Panc1 (cell line): Measurements from ENCODE around the gene JMJD1C. TPM values are rescaled to one million over a fixed set of nuclear protein-coding genes. Genes with fewer than 3 reads are reported as not detected.
A peak's percentile ranks its signal among the peaks of the same experiment; 100 is the strongest.

Experiments
- ATAC-seq: fragments of 200-7000 bp; cut with Tn5 transposase; 2 replicates; pipeline ENCODE4 v1.9.1; 2020; ENCODE audit warnings: mild to moderate bottlenecking, moderate library complexity
- BruUV-seq: library from RNA; stranded (reverse); fragments of 400-500 nt; replicated peaks from 2 replicates; lab custom pipeline; 2021; lab: Mats Ljungman, UMichigan
- CTCF ChIA-PET: fragments of 300-600 bp; sonication (Branson Sonifier 250); formaldehyde crosslinking; loops from one replicate; lab custom pipeline; 2022; ENCODE audit warnings: antibody characterized with exemption; lab: Charles Lee
- POLR2A ChIA-PET: fragments of 300-600 bp; sonication (Branson Sonifier 250); formaldehyde crosslinking; loops from one replicate; lab custom pipeline; 2022; ENCODE audit warnings: antibody characterized with exemption; lab: Charles Lee
- DNase-seq: peaks from one replicate; pipeline ENCODE4 v3.0.0-alpha.2; 2010; ENCODE audit warnings: low read depth, low spot score
- H3K27ac ChIP-seq: 2 replicates; pipeline ENCODE4 v1.5.1; 2011; ENCODE audit warnings: mild to moderate bottlenecking, low read length, inconsistent platforms
- H3K27me3 ChIP-seq: fragments of 200-500 bp; sonication (Bioruptor generic); 2 replicates; pipeline ENCODE4 v1.6.0; 2014; ENCODE audit warnings: low read length, inconsistent platforms; ENCODE audit not compliant: control insufficient read depth, insufficient read depth
- H3K36me3 ChIP-seq: fragments of 200-500 bp; sonication (Bioruptor generic); 2 replicates; pipeline ENCODE4 v1.5.1; 2014; ENCODE audit warnings: inconsistent platforms, mild to moderate bottlenecking, low read length, moderate library complexity; ENCODE audit not compliant: control insufficient read depth, insufficient read depth
- H3K4me1 ChIP-seq: 2 replicates; pipeline ENCODE4 v1.5.1; 2011; ENCODE audit warnings: inconsistent platforms, mild to moderate bottlenecking, low read length, moderate library complexity; ENCODE audit not compliant: control insufficient read depth, insufficient read depth
- H3K4me3 ChIP-seq, 2 experiments: 2 replicates each; pipeline ENCODE4 v1.5.1; 2011 to 2012; ENCODE audit warnings: low read depth in 2 of 2, low read length in 2 of 2, mild to moderate bottlenecking in 2 of 2, inconsistent platforms in 1 of 2, moderate library complexity in 1 of 2
- H3K9me3 ChIP-seq: fragments of 200-500 bp; sonication (Bioruptor generic); 2 replicates; pipeline ENCODE4 v1.5.1; 2014; ENCODE audit warnings: low read depth, mild to moderate bottlenecking, inconsistent platforms, low read length, moderate library complexity; ENCODE audit not compliant: control insufficient read depth, insufficient read depth
- CTCF ChIP-seq: fragments of 450-650 bp; IDR thresholded peaks from 2 replicates; pipeline ENCODE4 v1.5.1; 2017; ENCODE audit warnings: mild to moderate bottlenecking
- POLR2AphosphoS5 ChIP-seq: IDR thresholded peaks from 2 replicates; pipeline ENCODE4 v1.6.1; 2012; ENCODE audit warnings: mild to moderate bottlenecking, low read depth, low read length, moderate library complexity
- SIN3A ChIP-seq: IDR thresholded peaks from 2 replicates; pipeline ENCODE4 v1.6.1; 2012; ENCODE audit warnings: low read depth, mild to moderate bottlenecking, low read length, moderate library complexity, borderline replicate concordance; ENCODE audit not compliant: insufficient read depth
- TCF7L2 ChIP-seq: IDR thresholded peaks from 2 replicates; pipeline ENCODE4 v1.6.1; 2011; ENCODE audit warnings: mild to moderate bottlenecking, low read depth, low read length, inconsistent platforms
- in situ Hi-C: cut with HindIII; loops from 2 replicates; pipeline ENCODE4 v1.10.0; 2016; ENCODE audit warnings: low sequenced_read_pairs, low pct_unique_long_range_greater_than_20kb
- intact Hi-C: fragments of 100-400 bp; cut with micrococcal nuclease; formaldehyde crosslinking; loops from one replicate; pipeline ENCODE4 v1.10.0; 2022; ENCODE audit not compliant: unreplicated experiment
- microRNA-seq: library from miRNA; unstranded; fragments of <30 nt; microRNA quantifications from one replicate; pipeline ENCODE4 v1.1.0, GENCODE V29; 2020; ENCODE audit not compliant: unreplicated experiment
- total RNA-seq: library from RNA; stranded (reverse); gene quantifications from one replicate; pipeline ENCODE4 v1.2.1, GENCODE V29; 2021; ENCODE audit not compliant: unreplicated experiment

JMJD1C gene
- total RNA-seq, 1 experiment from 2014 or later = 88.3 TPM

DNA sequence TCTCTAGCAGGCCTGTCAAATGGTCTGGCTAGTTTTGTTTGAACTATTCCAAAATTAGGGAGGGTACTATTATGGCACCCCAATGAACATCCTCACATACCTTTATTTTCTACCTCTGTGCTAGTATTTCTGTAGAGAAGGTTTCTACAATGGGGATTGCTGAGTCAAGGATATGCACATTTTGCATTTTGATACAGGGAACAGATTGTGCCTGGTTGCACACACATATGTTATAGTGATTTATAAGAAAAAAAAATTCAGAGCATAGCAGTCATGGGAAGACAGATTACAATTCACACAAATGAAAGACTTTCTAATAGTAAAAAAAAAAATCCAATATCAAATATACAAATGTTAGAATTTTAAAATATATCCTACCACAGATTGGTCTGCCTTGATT lies 346.7 kb downstream of the JMJD1C start:
- H3K4me1 ChIP-seq = peaks cover 3% of the 10 kb centered on the region; the same call in 1 of the 2 replicates
- no TSS peak for BruUV-seq
- CTCF ChIA-PET = no interaction called here
- ATAC-seq (no peak), DNase-seq (no peak)
- in situ Hi-C loops (no loop called here), intact Hi-C loops (no loop called here)
- TF ChIP-seq POLR2AphosphoS5 = no peak
- TF ChIP-seq SIN3A = no peak
- no peak for TF ChIP-seq TCF7L2
- no peak for TF ChIP-seq CTCF
- no peak overlapping the region for H3K27ac ChIP-seq
- POLR2A ChIA-PET = no interaction called here
- no peaks in the 10 kb centered on the region for H3K9me3 ChIP-seq
- no peaks in the 10 kb centered on the region for H3K36me3 ChIP-seq
- no peaks in the 10 kb centered on the region for H3K27me3 ChIP-seq
- no peak overlapping the region for H3K4me3 ChIP-seq

Small RNA genes within 50 kb of the gene (microRNA-seq; reads per million reads assigned to microRNA genes)
- 301 reads per million, percentile 68 among the genes with 10 or more reads in this experiment for gene MIR1296

Other genes with a start within 250 kb of the JMJD1C start
- gene REEP3, start 55.4 kb upstream of the JMJD1C start, total RNA-seq = 135 TPM